ENCODE data around the gene CDK15.
A peak's percentile ranks its signal among the peaks of the same experiment; 100 is the strongest.
"Not testable (repeated sequence)": the region's sequence is repeated elsewhere in the genome, so short reads cannot be mapped to it uniquely, and the experiment has no call there.

The CDK15 gene

DNA sequence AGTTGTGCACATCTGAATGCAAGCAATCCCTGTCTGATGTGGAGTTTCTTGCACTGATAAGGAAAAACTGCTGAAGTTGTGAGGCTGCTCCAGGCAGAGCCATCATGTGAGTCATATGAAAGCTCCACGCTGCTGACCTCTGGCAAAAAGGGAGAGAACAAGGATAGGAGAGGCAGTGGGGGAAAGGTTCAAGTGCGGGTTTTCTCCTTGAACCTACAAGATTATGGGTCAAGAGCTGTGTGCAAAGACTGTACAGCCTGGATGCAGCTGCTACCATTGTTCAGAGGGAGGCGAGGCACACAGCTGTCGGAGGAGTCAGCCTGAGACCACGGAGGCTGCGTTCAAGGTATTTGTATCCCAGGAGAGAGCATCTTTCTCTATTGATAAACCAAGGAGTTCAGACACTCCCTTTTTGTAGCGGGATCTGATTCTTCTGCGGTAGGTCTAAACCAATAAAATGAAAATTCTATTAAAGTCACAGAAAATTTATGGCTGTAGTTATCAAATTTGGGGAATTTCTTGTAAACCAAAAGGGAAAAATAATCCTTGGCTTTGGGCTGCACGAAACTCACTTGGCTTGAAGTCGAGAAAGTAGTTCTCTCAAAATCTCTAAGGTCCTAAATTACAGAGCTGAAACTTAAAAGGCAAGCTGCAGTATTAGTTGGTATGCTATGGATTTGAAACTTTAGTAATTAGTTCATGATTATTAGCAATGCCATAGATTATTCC lies at the start of gene CDK15:
TSS of gene CDK15 (plus strand) at position 96 of the 729 bp plus-strand sequence. CDS start at position 224, 128 bp downstream.
- no peak for DNase-seq

DNA sequence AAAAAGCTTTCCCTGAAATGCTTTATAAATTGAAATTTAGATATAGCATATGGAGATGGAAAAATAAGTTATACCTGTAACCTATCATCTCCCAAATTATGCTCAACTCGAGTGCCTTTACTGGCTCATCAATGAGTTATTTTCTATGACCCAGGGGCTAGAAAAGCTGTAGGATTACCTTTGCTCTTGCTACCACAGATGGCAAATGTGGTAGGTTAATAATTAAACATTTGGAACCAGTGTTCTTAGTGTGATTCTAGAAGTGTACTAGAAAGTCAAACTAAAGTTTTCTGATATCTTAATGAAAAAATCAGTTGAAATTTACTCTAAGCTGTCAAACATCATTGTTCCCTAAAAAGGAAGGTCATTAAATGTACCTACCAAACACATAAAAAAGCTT lies 48.1 kb upstream of the CDK15 start:
- DNase-seq = no peak

DNA sequence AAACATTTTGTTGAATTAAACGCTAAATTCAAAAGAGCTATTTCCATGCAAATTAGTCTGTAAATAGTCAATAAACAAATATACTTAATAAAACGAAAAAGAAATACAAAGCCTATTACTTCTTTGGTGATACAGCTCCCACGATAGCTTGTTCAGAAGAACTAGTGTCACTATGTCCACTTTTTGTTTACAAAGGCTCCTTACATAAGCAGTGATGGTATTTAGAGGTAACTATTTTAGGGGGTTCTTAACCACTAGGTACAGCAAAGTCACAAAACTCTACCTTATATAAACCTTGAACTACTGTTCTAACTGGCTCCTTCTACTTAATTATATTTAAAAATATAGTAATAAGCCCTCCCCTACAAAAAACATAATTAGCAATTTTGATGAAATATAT lies 47.5 kb upstream of the CDK15 start:
- no peak for DNase-seq

DNA sequence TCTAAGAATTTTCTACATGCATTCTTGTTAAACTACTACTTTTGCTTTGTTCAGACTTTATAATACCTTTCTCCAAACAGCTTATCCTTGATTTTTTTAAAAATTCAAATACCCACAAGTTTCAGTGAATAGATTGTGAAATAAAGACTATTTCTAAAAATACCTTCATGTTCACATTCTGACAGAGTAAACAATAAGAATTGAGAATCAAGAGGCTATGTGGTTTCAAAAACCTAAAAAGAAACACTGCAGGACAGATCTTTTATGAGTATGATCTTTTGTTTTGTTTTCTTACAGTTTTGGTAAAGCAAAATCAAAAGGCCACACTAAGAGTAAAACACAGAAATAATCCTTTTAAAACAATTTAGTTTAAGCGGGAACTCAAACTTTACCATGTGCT lies 46.8 kb upstream of the CDK15 start:
- DNase-seq = no peak

DNA sequence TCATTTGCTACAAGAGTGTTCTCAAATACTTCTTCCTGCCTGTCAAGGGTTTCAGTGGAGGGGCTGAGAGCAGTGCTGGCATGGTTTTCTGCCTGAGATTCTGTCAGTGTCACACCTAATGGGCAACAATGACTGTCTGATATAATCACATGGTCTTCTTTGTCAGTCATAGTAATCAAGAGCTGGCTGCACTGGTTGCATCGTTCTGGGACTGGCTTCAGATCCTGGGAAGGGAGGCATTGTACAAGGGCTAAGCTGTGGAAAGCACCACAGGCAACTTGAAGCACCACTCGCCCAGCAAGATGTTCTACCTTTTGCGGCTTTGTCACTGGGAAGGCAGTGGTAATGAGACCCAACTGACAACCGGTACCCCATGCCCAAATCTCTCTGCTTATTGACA lies 45.2 kb upstream of the CDK15 start:
- DNase-seq = no peak

DNA sequence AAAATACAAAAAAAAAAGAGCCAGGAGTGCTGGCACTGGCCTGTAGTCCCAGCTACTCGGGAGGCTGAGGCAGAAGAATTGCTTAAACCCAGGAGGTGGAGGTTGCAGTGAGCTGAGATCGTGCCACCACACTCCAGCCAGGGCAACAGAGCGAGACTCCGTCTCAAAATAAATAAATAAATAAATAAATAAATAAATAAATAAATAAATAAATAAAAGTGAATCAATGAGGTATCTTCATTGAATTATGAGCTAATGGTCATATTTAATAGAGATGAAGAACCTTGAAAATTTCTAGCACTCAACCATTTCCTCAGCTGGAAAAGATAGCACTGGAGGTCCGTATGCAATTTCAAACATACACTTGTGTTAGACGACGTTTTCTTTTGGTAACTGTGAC lies 41.9 kb upstream of the CDK15 start:
- DNase-seq = not testable (repeated sequence)

DNA sequence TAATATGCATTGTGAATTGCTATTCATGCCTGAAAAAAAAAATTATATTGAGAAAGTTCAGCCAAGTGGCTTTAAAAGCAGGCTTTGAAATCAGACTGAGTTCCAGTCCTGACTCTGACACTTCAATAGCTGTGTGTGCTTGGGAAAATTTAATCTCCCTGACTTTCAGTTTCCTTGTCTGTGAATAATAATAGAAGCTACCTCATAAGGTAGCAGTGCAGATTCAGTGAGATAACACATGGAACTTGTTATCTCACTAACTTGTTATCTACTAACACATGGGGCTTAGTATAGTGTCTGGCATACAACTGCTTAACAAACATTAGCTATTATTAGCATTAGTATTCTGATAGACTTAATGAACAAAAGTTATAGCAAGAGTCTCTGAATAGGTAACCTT lies 40.5 kb upstream of the CDK15 start:
- DNase-seq = no peak

DNA sequence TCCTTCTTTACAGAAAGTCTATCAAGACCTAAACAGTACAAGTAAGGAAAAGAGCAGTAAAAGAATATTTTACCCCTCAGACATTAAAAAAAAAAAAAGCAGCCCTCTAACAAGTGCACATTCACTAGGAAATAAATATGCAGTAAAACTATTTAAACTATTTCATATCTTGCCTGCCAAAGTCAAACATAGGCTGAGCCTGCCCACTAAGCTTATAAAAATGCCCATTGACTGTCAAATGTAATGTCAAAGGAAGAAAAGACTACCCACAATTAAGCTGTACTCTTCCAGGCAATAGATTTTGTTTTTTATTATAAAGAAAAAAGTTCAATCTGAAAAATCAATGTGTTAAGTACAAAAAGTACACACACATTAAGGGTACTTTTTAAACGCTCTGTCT lies 37.4 kb upstream of the CDK15 start:
- DNase-seq = no peak

DNA sequence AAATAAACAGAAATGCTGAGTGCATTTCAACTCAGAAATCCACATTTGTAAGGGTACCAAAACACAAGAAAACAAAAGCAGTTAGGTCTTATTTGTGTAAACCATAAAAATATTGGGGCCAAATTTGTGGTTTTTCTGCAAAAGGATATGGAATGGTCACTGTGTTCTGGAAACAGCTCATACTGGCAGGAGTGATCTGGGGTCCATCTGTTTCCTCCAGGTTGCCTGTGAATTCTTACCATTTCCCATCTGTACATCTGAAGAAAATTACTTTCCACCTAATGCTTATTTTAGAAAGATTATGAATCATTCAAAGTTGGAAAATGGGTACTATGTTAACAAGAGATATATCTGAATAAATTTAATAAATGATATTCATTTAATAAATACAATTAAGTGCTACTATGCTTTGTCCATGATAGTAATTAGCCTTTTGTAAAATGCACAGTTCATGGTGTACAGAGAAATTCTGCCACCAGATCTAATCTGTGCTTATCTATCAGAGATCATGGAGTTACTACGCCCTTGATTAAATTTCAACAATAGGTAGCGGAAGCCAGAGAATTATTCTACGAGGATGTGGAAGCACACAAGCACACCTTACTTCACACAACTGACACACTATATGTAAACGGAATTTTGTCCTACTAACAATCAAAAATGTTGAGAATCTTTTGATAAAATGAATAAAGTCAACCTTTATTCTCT lies 36.5 kb upstream of the CDK15 start:
- DNase-seq = no peak

DNA sequence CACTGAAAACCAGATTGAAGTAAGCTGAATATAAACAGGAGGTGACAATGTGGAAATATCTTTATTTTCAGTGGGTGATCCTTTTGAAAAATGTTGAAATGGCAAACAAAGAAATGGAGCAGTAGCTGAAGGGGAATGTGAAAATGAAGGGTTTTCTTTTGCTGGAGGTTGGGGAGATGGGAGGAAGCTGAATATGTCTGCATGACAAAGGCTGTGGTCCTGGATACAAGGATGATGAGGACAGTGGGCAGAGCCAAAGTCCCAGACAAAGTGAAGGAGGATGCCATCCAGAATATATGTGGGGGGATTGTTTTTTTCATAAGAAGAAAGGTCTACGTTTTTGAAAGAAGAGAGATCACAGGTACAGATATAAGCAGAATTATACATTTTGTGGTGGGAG lies 32.3 kb upstream of the CDK15 start:
- no peak for DNase-seq

DNA sequence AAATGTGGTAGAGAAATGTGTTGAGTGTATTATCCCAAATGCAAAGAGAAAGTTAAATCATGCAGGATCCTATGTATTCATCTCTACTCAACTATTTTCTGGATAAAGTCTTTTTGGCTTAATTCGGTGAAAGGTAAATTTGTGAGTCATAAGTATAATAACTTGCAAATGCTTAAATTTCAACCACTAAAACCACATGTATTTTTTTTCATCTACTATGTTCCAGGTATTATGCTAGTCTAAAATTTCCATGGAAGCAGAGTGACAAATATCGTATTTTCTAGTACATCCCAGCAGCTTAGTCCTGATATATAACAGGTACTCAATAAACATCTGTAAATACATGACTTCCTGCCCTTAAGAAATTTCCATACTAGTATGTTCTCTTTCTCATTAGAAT lies 31.8 kb upstream of the CDK15 start:
- no peak for DNase-seq

DNA sequence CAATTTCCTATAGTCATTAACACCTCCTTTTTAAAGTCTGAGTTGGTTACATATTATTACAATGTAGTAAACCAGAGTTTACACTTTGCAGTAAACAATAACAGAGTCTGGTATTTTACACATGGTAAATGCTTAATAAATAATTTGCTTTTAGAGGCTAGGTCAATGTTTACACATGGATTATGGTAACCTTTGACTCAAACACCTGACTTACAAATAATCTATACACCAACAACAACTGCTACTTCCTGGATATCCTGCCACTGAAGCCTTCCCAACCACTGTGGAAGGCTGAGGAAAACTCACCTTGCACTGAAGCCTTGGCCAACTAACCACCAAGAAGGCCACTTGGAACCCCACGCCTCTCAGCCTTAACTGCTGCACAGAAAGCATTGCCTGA lies 31.0 kb upstream of the CDK15 start:
- DNase-seq = no peak

DNA sequence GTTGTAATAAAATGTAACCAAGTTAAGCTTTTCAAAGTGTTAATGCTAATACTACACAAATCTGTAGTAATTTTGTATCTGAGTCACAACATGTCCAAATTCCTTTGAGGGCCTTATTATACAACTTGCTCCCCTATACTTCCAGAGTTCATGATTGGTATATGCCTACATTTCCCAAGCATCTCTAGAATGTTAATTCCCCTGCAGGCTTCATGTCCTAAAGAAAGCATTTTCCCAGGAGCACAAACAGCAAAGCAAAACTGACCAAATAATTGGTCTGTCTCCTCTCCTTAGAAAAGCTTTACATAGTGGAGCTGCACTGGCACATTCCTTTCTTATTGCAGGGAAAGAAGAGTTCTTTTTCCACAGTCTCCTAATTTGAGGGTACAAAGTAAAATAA lies 29.3 kb upstream of the CDK15 start:
- no peak for DNase-seq

DNA sequence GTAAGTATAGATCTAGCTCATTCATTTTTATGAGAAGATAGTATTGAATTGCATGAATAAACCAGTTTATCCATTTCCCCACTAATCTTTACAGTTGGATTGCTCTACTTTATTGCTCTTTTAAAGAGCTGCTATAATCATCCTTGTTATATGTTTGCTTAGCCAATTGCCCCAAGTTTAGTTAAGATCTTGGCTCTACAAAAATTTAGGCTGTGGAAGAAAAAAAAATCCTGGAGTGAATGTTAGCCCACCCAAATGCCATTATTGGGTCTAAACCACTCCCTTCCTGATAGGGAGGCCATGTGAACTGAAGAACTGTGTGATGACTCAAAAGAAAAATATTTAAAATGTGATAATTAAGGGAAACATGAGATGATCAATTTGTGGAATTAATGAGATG lies 28.5 kb upstream of the CDK15 start:
- no peak for DNase-seq

DNA sequence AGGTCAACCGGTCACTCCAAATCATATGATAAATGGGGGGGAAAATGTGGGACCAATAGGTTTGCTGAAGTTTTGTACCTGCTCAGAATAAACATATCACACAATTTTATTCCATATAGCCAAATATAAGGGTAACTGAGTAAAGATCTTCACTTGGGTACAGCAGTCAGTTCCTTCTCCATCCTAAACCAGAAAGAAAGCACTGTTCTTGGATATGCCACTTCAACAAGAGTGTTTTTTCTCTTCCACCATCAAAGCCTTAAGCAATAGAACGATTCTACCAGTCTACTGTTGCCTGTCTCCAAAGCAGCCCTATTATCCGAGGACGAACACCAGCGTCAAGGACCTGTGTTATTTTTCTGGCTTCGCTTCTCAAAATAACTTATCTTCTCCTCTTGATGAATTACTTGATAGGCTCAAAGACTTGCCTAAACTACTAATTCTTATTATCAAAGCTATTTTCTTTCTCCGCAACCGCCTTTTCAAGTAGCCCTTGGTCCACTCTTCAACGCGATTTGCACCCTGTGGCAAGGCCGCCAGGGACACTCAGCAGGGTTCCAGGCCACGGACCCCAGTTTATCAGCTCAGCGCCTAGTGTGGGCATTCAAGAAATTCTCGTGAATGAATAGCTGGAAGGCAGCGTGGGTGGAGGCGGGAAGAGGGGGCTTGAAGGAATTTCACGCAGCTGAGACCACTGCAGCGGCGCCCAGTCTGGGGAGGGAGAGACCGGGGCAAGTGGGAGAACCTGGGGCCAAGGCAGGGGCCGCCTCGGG lies 26.2 kb upstream of the CDK15 start:
- DNase-seq = peak in 1 of 2 experiments; percentile 28

DNA sequence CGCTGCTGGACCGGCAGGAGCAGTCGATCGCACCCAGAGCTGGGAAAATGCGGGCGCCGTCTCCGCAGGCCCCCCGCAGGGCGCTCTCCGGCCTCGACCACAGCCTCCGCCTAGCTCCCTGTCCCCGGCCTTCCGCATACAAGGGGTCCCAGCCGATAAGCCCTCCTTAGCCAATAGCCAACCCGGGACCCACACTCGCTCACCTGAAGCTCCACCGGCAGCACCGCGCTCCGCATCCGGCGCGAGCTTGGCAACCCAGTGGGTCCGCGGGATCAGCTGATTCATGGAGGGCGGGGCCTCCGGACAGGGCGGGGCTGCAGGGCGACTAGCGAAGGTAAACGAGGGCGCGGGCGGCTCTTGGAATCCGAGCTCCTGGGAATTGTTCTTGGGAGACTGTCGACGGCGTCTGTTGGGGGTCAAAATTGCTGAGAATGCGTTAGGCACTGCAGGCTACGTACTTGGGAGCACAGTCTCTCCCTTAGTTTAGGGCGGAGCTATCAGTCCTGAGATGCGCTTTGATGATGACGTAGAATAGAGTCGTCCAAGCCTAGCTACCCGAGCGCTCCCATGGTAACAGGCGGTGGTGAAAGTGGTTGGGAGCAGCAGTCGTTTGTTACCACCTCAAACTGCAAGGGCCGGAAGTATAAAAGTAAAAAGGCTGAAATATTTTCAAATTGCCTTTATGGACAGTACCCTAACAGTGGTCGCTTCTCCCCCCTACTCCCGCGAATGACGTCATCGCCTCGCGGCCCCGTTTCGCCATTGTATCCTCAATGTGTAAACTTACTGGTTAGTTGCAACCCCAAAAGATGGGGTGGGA lies 25.5 kb upstream of the CDK15 start, which contains the start of gene ALS2:
TSS of gene ALS2 (minus strand) at position 260 of the 820 bp plus-strand sequence. CDS start 12,048 bp downstream, outside the sequence.
- peak; percentile 98 for DNase-seq

DNA sequence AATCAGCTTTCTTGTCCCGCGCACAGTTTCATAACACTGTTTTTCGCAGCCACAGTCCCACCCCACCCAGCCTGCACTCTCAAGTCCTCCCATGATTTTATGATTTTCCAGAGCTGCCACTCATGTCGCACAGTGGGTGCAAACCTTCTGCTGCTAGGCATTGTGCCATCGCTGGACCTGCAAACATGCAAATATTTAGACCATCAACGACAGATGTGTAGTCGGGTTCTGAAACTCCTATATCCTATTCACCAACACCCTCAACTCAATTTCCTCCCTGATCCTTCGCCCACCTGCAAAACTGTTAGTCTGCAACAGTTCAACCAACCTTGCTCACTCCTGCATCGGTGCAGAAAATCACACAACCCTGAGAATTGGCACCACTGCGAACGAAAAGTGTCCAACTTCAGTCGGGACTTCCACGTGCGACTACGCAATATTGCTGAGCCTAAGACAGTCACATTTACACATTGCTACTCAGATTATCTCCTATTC lies 24.7 kb upstream of the CDK15 start:
- no peak for DNase-seq

DNA sequence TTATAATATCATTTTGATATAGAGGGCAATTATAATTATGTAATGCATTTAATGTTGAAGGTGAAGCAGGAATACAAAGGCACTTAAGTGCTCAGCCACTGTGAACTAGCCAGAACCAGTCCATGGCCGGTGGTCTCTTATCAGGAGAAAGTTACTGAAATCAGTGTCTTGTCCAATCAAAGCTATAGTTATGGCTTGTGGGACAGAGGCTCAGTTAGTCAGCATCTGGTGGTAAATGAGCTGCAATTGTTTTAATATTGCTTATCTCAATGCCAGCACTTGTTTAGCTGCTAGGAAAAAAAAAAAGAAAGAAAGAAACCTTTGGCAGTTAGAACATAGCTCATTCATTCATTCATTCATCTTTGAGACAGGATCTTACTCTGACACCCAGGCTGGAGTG lies 21.8 kb upstream of the CDK15 start:
- no peak for DNase-seq

DNA sequence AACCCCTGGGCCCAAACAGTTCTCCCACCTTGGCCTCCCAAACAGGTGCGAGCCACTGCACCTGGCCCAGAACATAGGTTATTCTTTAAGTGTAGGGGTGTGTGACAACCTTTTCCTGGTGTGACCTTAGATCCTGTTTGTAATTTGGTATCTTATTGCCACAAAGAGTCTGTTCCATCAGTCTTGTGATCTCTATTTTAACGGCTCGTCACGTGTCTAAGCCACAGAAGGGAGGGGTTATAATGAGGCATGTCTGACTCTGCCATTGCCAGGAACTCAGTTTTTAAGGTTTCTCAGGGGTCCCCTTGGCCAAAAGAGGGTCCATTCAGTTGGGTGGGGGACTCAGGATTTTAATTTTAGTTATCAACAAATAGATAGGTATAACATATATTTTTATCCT lies 21.2 kb upstream of the CDK15 start:
- DNase-seq = no peak

DNA sequence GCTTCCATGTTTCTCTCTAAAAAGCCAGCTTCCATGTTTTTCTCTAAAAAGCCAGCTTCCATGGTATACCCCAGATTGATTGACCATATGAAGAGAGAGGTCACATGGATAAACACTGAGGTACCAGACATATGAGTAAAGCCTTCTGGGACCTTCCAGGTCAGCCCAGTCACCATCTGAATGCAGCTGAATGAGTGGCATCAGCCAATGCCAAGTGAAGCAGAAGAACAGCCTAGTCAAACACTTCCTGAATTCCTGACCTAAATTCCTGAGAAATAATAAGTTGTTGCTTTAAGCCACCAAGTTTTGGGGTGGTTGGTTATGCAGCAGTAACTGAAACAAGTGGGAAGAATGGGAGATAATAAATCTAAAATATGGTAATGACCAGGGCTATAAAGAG lies 19.9 kb upstream of the CDK15 start:
- DNase-seq = no peak

DNA sequence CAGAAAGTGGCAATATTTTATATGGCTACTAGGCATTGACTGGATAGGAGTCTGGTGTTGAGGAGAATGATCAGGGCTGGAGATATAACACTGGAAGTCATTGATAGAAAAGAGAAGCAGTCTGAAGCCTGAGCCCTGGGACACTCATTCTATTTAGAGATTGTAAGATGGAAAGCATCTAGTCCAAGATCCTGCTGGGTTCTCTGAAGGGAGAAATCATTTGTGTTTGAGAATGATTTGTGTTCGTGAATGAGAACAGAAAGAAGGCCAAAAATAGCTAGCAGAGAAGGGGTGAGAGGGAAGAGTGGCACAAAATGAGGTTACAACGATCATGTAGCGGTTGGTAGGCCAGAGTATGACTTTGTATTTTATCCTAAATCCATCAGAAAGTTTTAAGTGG lies 18.0 kb upstream of the CDK15 start:
- no peak for DNase-seq

DNA sequence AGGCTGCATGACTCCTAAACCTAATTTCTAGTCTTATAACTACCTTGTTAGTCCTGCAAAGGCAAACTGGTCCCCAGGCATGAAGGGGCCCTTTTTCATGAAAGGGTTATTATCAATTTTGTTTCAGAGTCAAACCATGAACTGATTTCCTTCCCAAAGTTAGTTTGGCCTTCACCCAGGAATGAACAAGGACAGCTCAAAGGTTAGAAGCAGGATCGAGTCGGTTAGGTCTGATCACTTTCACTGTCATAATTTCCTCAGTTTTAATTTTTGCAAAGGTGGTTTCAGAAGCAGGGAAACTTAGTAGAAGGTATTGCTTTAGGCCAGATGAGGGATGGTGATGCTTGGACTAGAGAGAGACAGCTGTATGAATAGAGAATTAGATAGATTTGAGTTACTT lies 16.9 kb upstream of the CDK15 start:
- no peak for DNase-seq

DNA sequence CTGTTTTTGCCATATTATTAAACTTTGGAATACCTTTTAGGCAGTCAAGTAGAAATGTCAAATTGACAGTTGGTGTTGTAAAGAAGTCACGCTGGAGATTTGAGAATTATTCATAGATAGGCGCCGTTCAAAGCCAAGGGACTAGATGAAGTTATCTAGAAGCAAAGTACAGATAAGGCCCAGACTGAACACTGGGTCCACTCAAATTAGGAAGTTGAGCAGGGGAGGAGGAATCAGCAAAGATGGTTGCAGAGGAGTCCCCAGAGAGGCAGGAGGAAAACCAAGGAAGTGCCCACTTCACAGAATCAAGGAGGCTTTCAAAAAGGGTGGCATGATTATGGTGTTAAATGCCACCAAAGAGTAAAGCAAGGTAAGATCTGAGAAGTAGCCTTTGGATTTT lies 16.0 kb upstream of the CDK15 start:
- DNase-seq = no peak

All from SHP77 (cell line).